Measurements from ENCODE around the gene POC1B.

DNA sequence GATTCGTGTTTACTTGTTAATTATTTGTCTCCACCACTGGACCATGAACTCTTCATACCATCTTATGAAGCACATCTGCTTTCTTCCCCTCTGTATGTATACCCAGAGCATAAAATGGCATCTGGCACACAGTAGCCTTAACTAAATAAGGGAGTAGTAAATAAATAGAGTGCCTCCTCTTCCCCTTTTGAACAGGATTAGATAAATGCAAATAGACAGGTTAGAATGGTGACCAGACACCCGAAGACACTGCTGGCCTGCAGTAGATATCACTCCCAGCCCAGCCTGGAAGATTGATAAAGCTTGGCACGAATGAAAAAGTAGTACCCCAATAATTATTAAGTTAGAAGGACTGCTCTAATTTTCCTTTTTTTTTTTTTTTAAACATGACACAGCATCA, 8.1 kb downstream of the POC1B start:
- TF ChIP-seq, protein P1, sequence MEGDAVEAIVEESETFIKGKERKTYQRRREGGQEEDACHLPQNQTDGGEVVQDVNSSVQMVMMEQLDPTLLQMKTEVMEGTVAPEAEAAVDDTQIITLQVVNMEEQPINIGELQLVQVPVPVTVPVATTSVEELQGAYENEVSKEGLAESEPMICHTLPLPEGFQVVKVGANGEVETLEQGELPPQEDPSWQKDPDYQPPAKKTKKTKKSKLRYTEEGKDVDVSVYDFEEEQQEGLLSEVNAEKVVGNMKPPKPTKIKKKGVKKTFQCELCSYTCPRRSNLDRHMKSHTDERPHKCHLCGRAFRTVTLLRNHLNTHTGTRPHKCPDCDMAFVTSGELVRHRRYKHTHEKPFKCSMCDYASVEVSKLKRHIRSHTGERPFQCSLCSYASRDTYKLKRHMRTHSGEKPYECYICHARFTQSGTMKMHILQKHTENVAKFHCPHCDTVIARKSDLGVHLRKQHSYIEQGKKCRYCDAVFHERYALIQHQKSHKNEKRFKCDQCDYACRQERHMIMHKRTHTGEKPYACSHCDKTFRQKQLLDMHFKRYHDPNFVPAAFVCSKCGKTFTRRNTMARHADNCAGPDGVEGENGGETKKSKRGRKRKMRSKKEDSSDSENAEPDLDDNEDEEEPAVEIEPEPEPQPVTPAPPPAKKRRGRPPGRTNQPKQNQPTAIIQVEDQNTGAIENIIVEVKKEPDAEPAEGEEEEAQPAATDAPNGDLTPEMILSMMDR (IDR thresholded peaks at IDR 0.05): no peak
- no peak for TF ChIP-seq POLR2A (IDR thresholded peaks at IDR 0.05)

Data from body of pancreas (tissue), 4 donors.